Osteoblast (primary cell): ENCODE data around the gene ELMO1. TPM values are rescaled to one million over a fixed set of nuclear protein-coding genes. Genes with fewer than 3 reads are reported as not detected.

ENCODE experiments used
- DNase-seq: peaks from one replicate; pipeline ENCODE4 v3.0.0; 2011; ENCODE audit warnings: low spot score, mixed read lengths; ENCODE audit not compliant: insufficient read length; ENCODE audit errors: missing footprints
- H2AFZ ChIP-seq: 2 replicates; pipeline ENCODE4 v1.6.0; 2011; ENCODE audit warnings: mild to moderate bottlenecking, low read length
- H3K27ac ChIP-seq: 2 replicates; pipeline ENCODE4 v1.5.1; 2011; ENCODE audit warnings: mild to moderate bottlenecking, low read depth, low read length, moderate library complexity
- H3K27me3 ChIP-seq: 2 replicates; pipeline ENCODE4 v1.6.0; 2012; ENCODE audit warnings: mild to moderate bottlenecking, control low read depth, inconsistent platforms, low read length, moderate library complexity; ENCODE audit not compliant: insufficient read depth
- H3K36me3 ChIP-seq: 2 replicates; pipeline ENCODE4 v1.5.1; 2011; ENCODE audit warnings: mild to moderate bottlenecking, low read length, control low read depth, moderate library complexity; ENCODE audit not compliant: insufficient read depth
- H3K4me1 ChIP-seq: 2 replicates; pipeline ENCODE4 v1.5.1; 2011; ENCODE audit warnings: mild to moderate bottlenecking, low read length, control low read depth, moderate library complexity; ENCODE audit not compliant: insufficient read depth
- H3K4me2 ChIP-seq: 2 replicates; pipeline ENCODE4 v1.6.0; 2011; ENCODE audit warnings: mild to moderate bottlenecking, low read length; ENCODE audit not compliant: insufficient read depth
- H3K4me3 ChIP-seq: fragments of 200-600 bp; sonication (generic); 3 replicates; pipeline ENCODE4 v1.5.1; 2012; ENCODE audit warnings: mild to moderate bottlenecking, low read length, inconsistent platforms; ENCODE audit not compliant: insufficient read depth
- H3K79me2 ChIP-seq: 2 replicates; pipeline ENCODE4 v1.6.0; 2012; ENCODE audit warnings: mild to moderate bottlenecking, low read length, control low read depth, inconsistent platforms; ENCODE audit not compliant: insufficient read depth
- H3K9me3 ChIP-seq: 2 replicates; pipeline ENCODE4 v1.5.1; 2011; ENCODE audit warnings: low read depth, low read length, control low read depth
- H4K20me1 ChIP-seq: 2 replicates; pipeline ENCODE4 v1.6.0; 2012; ENCODE audit warnings: mild to moderate bottlenecking, low read length, control low read depth; ENCODE audit not compliant: insufficient read depth
- total RNA-seq: library from RNA; depleted of rRNA; stranded (reverse); fragments of >200 nt; gene quantifications from 2 replicates; pipeline ENCODE4 v1.2.3, GENCODE V29; 2012
- TF ChIP-seq, protein P1 (sequence below): IDR thresholded peaks from 2 replicates; pipeline ENCODE4 v1.5.1; 2011; ENCODE audit warnings: mild to moderate bottlenecking, low read depth, low read length, moderate library complexity; ENCODE audit errors: extremely low read depth

Gene ELMO1
- total RNA-seq, 1 donor, result 2.2 TPM

DNA sequence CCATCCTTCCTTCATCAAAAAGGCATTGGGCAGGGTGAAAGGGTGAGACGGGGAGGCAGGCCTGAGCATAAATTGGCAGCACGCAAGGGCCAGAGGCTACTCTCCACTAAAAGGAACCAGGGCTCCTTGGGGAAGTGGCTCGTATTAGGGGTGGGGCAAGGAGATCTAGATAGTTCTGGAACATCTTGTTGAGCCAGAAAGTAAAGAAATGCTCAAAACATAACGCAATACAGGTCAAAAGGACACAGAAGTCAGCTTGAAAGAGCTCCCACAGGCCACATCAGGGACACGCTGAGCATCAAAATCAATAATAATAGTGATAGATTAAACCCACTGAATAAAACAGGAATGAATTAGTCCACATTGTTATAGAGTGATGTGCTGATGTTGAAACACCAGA lies 203.1 kb downstream of the ELMO1 start:
- Histone ChIP-seq H3K27me3 (no peaks in the 10 kb centered on the region), H3K4me2 (no peak overlapping the region), H3K4me3 (no peak overlapping the region), H3K9me3 (no peaks in the 10 kb centered on the region), H2AFZ (no peak overlapping the region), H3K27ac (no peak overlapping the region), H3K36me3 (no peaks in the 10 kb centered on the region), H3K4me1 (no peaks in the 10 kb centered on the region), H3K79me2 (no peaks in the 10 kb centered on the region), H4K20me1 (no peaks in the 10 kb centered on the region)
- DNase-seq, result no peak
- TF ChIP-seq, protein P1, sequence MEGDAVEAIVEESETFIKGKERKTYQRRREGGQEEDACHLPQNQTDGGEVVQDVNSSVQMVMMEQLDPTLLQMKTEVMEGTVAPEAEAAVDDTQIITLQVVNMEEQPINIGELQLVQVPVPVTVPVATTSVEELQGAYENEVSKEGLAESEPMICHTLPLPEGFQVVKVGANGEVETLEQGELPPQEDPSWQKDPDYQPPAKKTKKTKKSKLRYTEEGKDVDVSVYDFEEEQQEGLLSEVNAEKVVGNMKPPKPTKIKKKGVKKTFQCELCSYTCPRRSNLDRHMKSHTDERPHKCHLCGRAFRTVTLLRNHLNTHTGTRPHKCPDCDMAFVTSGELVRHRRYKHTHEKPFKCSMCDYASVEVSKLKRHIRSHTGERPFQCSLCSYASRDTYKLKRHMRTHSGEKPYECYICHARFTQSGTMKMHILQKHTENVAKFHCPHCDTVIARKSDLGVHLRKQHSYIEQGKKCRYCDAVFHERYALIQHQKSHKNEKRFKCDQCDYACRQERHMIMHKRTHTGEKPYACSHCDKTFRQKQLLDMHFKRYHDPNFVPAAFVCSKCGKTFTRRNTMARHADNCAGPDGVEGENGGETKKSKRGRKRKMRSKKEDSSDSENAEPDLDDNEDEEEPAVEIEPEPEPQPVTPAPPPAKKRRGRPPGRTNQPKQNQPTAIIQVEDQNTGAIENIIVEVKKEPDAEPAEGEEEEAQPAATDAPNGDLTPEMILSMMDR, result no peak

DNA sequence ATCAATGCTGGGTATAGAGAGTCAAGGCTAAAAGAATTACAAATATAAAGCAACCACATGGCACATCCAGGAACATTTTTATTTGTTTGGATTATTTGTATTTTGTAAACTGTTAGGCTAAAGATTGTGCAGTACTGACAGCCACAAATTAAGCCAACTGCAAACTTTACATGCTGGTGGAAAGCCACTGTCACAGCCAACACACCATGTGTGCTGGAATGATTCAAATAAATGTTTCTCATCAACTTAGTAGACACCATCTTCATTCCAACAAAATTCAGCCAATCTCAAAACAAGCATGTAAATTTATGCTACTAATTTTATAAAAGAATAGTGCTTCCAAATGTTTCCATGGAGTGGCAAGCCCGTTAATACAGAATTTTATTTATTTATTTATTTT lies 211.8 kb downstream of the ELMO1 start:
- Histone ChIP-seq H3K27ac (no peak overlapping the region), H3K79me2 (no peaks in the 10 kb centered on the region), H4K20me1 (no peaks in the 10 kb centered on the region), H3K4me1 (no peaks in the 10 kb centered on the region), H3K36me3 (no peaks in the 10 kb centered on the region), H3K27me3 (no peaks in the 10 kb centered on the region), H3K4me3 (no peak overlapping the region), H2AFZ (no peak overlapping the region), H3K9me3 (no peaks in the 10 kb centered on the region), H3K4me2 (no peak overlapping the region)
- no peak for DNase-seq
- TF ChIP-seq, protein P1, result no peak

DNA sequence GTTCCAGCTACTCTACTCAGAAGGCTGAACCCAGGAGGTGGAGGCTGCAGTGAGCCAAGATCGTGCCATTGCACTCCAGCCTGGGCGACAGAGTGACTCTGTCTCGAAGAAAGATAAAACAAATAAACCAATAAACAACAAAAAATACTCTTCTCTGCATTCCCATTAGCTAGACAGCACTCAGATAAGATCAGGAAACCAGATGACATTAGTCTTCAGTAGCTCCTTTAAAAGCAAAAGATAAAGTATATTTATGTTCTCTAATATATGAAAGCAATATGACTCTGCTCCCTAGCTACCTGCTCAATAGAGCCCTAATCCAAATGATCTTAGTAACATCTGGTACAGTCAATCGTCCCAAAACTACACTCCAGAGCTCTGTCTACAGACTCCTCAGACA lies 212.9 kb downstream of the ELMO1 start:
- H3K27me3 ChIP-seq, result no peaks in the 10 kb centered on the region
- no peak overlapping the region for H3K4me2 ChIP-seq
- H3K79me2 ChIP-seq, result no peaks in the 10 kb centered on the region
- no peaks in the 10 kb centered on the region for H4K20me1 ChIP-seq
- TF ChIP-seq, protein P1, result no peak
- H3K27ac ChIP-seq, result no peak overlapping the region
- H3K9me3 ChIP-seq, result no peaks in the 10 kb centered on the region
- no peak for DNase-seq
- H2AFZ ChIP-seq, result no peak overlapping the region
- H3K36me3 ChIP-seq, result no peaks in the 10 kb centered on the region
- no peaks in the 10 kb centered on the region for H3K4me1 ChIP-seq
- no peak overlapping the region for H3K4me3 ChIP-seq

DNA sequence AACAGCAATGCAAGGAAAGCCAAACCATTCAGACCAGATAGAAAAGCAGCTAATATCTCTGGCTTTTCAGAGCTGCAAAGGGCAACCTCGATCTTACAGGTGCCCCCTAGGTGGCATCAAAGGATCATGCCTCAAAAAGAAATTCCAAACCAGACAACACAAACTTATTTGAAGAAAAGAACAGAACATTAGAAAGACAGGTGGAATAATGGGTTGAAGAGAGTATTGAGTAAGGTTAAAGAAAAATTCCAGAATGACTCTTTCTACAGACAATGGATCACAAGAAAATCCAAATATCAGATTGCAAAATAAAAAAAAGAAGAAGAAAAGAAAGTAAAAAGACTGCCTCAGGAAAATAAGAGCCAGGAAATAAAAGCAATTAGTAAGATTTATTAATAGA lies 213.7 kb downstream of the ELMO1 start:
- TF ChIP-seq, protein P1, result no peak
- H3K4me1 ChIP-seq, result no peaks in the 10 kb centered on the region
- no peaks in the 10 kb centered on the region for H3K9me3 ChIP-seq
- no peak overlapping the region for H2AFZ ChIP-seq
- DNase-seq, result no peak
- no peak overlapping the region for H3K27ac ChIP-seq
- no peaks in the 10 kb centered on the region for H3K36me3 ChIP-seq
- H3K4me2 ChIP-seq, result no peak overlapping the region
- no peaks in the 10 kb centered on the region for H3K27me3 ChIP-seq
- H4K20me1 ChIP-seq, result no peaks in the 10 kb centered on the region
- no peak overlapping the region for H3K4me3 ChIP-seq
- no peaks in the 10 kb centered on the region for H3K79me2 ChIP-seq
